HG02798 (cell line): ENCODE measurements around the gene MMRN2.
"Not testable (repeated sequence)": the region's sequence is repeated elsewhere in the genome, so short reads cannot be mapped to it uniquely, and the experiment has no call there.

Source experiments
- ATAC-seq: cut with Tn5 transposase; IDR thresholded peaks from one replicate; pipeline ENCODE4 v1.9.1; 2021; ENCODE audit warnings: mild to moderate bottlenecking; ENCODE audit not compliant: unreplicated experiment, poor library complexity

Gene MMRN2

GRCh38 chr10:86958116-86958900, 893 bp upstream of the MMRN2 start, which contains the start of gene SNCG:
SNCG (plus strand) TSS chr10:86958599; CDS start chr10:86958698, 99 bp downstream.
- no peak for ATAC-seq

- no peak for ATAC-seq
Observed at GRCh38 chr10:86956848-86957448, 467 bp downstream of the MMRN2 start.

- ATAC-seq: no peak
Observed at GRCh38 chr10:86956195-86956847, 1.1 kb downstream of the MMRN2 start.

- ATAC-seq: no peak
Observed at GRCh38 chr10:86955501-86956194, 1.8 kb downstream of the MMRN2 start.

- no peak for ATAC-seq
Observed at GRCh38 chr10:86954681-86955500, 2.5 kb downstream of the MMRN2 start.

- no peak for ATAC-seq
Observed at GRCh38 chr10:86953747-86954680, 3.4 kb downstream of the MMRN2 start.

- ATAC-seq: not testable (repeated sequence)
Observed at GRCh38 chr10:86952697-86953096, 4.7 kb downstream of the MMRN2 start.

- no peak for ATAC-seq
Observed at GRCh38 chr10:86952106-86952505, 5.3 kb downstream of the MMRN2 start.

GRCh38 chr10:86951184-86951761, 6.1 kb downstream of the MMRN2 start:
- no peak for ATAC-seq

GRCh38 chr10:86950349-86950748, 7.1 kb downstream of the MMRN2 start:
- no peak for ATAC-seq

- ATAC-seq: not testable (repeated sequence)
Observed at GRCh38 chr10:86947806-86948205, 9.6 kb downstream of the MMRN2 start.

GRCh38 chr10:86946213-86947155, 10.9 kb downstream of the MMRN2 start:
- ATAC-seq: no peak

GRCh38 chr10:86945361-86946212, 11.8 kb downstream of the MMRN2 start:
- ATAC-seq: no peak

GRCh38 chr10:86944907-86945306, 12.5 kb downstream of the MMRN2 start:
- ATAC-seq: no peak

GRCh38 chr10:86944471-86944870, 12.9 kb downstream of the MMRN2 start:
- no peak for ATAC-seq

- ATAC-seq: no peak
Observed at GRCh38 chr10:86944031-86944419, 13.4 kb downstream of the MMRN2 start.
